ENCODE measurements around the gene GPR75. TPM values are rescaled to one million over a fixed set of nuclear protein-coding genes. Genes with fewer than 3 reads are reported as not detected.

GPR75 gene
- polyA plus RNA-seq, 1 donor from 2014 or later = 1.6 TPM

DNA sequence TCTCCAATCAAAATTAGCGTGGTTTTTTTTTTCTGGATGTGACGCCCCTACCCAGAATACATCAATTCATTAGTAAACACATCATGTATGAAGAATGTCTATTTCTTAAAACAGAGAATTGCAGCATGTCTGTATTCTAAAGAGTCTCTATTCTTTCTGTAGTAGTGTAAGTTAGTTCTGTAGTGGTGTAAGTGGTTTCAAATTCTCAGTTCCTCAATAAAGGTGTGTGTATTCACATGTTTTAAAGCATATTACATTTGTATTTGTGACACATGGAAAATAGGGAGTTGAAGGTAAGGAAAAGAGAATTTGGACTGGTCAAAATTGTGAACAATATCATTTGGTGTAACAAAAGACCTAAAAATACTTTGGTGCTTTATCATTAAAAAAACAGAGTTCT, 8.0 kb upstream of the GPR75 start:
- Histone ChIP-seq H3K9ac (ENCODE audit: low read length) (no peak overlapping the region), H3K9me3 (ENCODE audit: low read length) (no peaks in the 10 kb centered on the region)
- TF ChIP-seq, protein P1, sequence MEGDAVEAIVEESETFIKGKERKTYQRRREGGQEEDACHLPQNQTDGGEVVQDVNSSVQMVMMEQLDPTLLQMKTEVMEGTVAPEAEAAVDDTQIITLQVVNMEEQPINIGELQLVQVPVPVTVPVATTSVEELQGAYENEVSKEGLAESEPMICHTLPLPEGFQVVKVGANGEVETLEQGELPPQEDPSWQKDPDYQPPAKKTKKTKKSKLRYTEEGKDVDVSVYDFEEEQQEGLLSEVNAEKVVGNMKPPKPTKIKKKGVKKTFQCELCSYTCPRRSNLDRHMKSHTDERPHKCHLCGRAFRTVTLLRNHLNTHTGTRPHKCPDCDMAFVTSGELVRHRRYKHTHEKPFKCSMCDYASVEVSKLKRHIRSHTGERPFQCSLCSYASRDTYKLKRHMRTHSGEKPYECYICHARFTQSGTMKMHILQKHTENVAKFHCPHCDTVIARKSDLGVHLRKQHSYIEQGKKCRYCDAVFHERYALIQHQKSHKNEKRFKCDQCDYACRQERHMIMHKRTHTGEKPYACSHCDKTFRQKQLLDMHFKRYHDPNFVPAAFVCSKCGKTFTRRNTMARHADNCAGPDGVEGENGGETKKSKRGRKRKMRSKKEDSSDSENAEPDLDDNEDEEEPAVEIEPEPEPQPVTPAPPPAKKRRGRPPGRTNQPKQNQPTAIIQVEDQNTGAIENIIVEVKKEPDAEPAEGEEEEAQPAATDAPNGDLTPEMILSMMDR (IDR thresholded peaks at IDR 0.05; ENCODE audit: poor library complexity, severe bottlenecking) = no peak
- no peak for TF ChIP-seq SMC3 (conservative IDR thresholded peaks at IDR 0.05; ENCODE audit: poor library complexity)
- TF ChIP-seq, protein P2, sequence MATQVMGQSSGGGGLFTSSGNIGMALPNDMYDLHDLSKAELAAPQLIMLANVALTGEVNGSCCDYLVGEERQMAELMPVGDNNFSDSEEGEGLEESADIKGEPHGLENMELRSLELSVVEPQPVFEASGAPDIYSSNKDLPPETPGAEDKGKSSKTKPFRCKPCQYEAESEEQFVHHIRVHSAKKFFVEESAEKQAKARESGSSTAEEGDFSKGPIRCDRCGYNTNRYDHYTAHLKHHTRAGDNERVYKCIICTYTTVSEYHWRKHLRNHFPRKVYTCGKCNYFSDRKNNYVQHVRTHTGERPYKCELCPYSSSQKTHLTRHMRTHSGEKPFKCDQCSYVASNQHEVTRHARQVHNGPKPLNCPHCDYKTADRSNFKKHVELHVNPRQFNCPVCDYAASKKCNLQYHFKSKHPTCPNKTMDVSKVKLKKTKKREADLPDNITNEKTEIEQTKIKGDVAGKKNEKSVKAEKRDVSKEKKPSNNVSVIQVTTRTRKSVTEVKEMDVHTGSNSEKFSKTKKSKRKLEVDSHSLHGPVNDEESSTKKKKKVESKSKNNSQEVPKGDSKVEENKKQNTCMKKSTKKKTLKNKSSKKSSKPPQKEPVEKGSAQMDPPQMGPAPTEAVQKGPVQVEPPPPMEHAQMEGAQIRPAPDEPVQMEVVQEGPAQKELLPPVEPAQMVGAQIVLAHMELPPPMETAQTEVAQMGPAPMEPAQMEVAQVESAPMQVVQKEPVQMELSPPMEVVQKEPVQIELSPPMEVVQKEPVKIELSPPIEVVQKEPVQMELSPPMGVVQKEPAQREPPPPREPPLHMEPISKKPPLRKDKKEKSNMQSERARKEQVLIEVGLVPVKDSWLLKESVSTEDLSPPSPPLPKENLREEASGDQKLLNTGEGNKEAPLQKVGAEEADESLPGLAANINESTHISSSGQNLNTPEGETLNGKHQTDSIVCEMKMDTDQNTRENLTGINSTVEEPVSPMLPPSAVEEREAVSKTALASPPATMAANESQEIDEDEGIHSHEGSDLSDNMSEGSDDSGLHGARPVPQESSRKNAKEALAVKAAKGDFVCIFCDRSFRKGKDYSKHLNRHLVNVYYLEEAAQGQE (IDR thresholded peaks at IDR 0.05; ENCODE audit: borderline replicate concordance) = no peak
- no peak for TF ChIP-seq EZH2 (IDR thresholded peaks at IDR 0.05; ENCODE audit: borderline replicate concordance, insufficient read depth, low read length, poor library complexity, severe bottlenecking)
- no peak for TF ChIP-seq TAF1 (IDR thresholded peaks at IDR 0.05; ENCODE audit: low read depth)
- TF ChIP-seq RAD21 (conservative IDR thresholded peaks at IDR 0.05) = no peak

DNA sequence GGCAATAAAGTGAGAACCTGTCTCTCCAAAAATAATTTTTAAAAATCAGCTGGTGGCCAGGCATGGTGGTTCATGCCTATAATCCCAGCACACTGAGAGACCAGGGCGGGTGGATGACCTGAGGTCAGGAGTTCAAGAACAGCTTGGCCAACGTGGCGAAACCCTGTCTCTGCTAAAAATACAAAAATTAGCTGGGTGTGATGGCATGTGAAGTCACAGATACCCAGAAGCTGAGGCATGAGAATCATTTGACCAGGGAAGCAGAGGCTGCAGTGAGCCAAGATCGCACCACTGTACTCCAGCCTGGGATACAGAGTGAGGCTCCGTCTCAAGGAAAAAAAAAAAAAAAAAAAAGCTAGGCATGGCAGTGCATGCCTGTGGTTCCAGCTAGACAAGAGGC, 7.4 kb upstream of the GPR75 start:
- Histone ChIP-seq H4K20me1 (ENCODE audit: insufficient read depth) (no peaks in the 10 kb centered on the region), H3K27me3 (ENCODE audit: insufficient read depth, low read depth, low read length) (no peaks in the 10 kb centered on the region), H3K79me2 (replicated peaks; ENCODE audit: insufficient read depth, low read length) (no peaks in the 10 kb centered on the region), H3K9me2 (ENCODE audit: insufficient read depth, low read length) (no peaks in the 10 kb centered on the region), H3F3A (ENCODE audit: insufficient read depth, low read length, poor library complexity, severe bottlenecking) (no peaks in the 10 kb centered on the region), H3K9me3 (ENCODE audit: low read length) (no peaks in the 10 kb centered on the region), H3K27ac (ENCODE audit: low read length) (no peak overlapping the region), H3K36me3 (ENCODE audit: insufficient read depth, low read length) (peaks cover 7% of the 10 kb centered on the region), H3K4me3 (ENCODE audit: low read length) (no peak overlapping the region), H3K9ac (ENCODE audit: low read length) (no peak overlapping the region), H2AFZ (ENCODE audit: low read depth, low read length) (no peak overlapping the region), H3K4me2 (ENCODE audit: low read length) (no peak overlapping the region)
- no peak for TF ChIP-seq EP300 (conservative IDR thresholded peaks at IDR 0.05; ENCODE audit: poor library complexity, severe bottlenecking)
- TF ChIP-seq RAD21 (conservative IDR thresholded peaks at IDR 0.05) = no peak
- no peak for TF ChIP-seq SMC3 (conservative IDR thresholded peaks at IDR 0.05; ENCODE audit: poor library complexity)
- no peak for TF ChIP-seq EZH2 (IDR thresholded peaks at IDR 0.05; ENCODE audit: borderline replicate concordance, insufficient read depth, low read length, poor library complexity, severe bottlenecking)
- no peak for TF ChIP-seq MXI1 (conservative IDR thresholded peaks at IDR 0.05; ENCODE audit: poor library complexity, severe bottlenecking)
- TF ChIP-seq POLR2AphosphoS5 (IDR thresholded peaks at IDR 0.05) = no peak
- TF ChIP-seq, protein P2 (IDR thresholded peaks at IDR 0.05; ENCODE audit: borderline replicate concordance) = no peak
- no peak for TF ChIP-seq TAF1 (IDR thresholded peaks at IDR 0.05; ENCODE audit: low read depth)
- TF ChIP-seq, protein P1 (IDR thresholded peaks at IDR 0.05; ENCODE audit: poor library complexity, severe bottlenecking) = no peak

More for the DNA sequence above, 8.0 kb upstream of the GPR75 start:
- Histone ChIP-seq H3K9me2 (ENCODE audit: insufficient read depth, low read length) (no peaks in the 10 kb centered on the region), H4K20me1 (ENCODE audit: insufficient read depth) (no peaks in the 10 kb centered on the region), H3K27me3 (ENCODE audit: insufficient read depth, low read depth, low read length) (no peaks in the 10 kb centered on the region), H3F3A (ENCODE audit: insufficient read depth, low read length, poor library complexity, severe bottlenecking) (no peaks in the 10 kb centered on the region), H3K36me3 (ENCODE audit: insufficient read depth, low read length) (peaks cover 7% of the 10 kb centered on the region), H2AFZ (ENCODE audit: low read depth, low read length) (no peak overlapping the region), H3K27ac (ENCODE audit: low read length) (no peak overlapping the region), H3K4me3 (ENCODE audit: low read length) (no peak overlapping the region), H3K79me2 (replicated peaks; ENCODE audit: insufficient read depth, low read length) (no peaks in the 10 kb centered on the region), H3K4me2 (ENCODE audit: low read length) (no peak overlapping the region)
